A549 (cell line): ENCODE data around the gene FAAH. TPM values are rescaled to one million over a fixed set of nuclear protein-coding genes. Genes with fewer than 3 reads are reported as not detected.

Experiments used
- ATAC-seq, 2 experiments: fragments of 200-7000 bp in 1 of 2; fragments of >200 bp in 1 of 2; cut with Nextera tagmentation in 1 of 2; cut with Tn5 transposase in 1 of 2; 3 replicates each; pipeline versions ENCODE4 v1.8.0 to v1.9.1; 2018 to 2020; ENCODE audit warnings: mild to moderate bottlenecking in 1 of 2, moderate library complexity in 1 of 2
- CTCF ChIA-PET: fragments of 300-600 bp; sonication (Branson Sonifier 250); formaldehyde crosslinking; extraction: SDS; loops from one replicate; lab custom pipeline; 2021; ENCODE audit warnings: antibody characterized with exemption, inconsistent platforms; lab: Yijun Ruan, JAX
- POLR2A ChIA-PET: fragments of 350-600 bp; formaldehyde crosslinking; extraction: SDS; loops from one replicate; lab custom pipeline; 2021; ENCODE audit warnings: antibody characterized with exemption, inconsistent platforms; lab: Yijun Ruan, JAX
- DNase-seq, 2 experiments: peaks; one replicate each; pipeline versions ENCODE4 v3.0.0 to v3.0.0-alpha.2; 2011 to 2016; ENCODE audit warnings: low read depth in 1 of 2, low spot score in 1 of 2
- FAIRE-seq: peaks from 2 replicates; lab custom pipeline; 2011; peaks lifted over from hg19 to GRCh38; lab: Jason Lieb, UNC
- H3K27ac ChIP-seq, 2 experiments: fragments of >200 bp; sonication (Bioruptor Twin); formaldehyde crosslinking; 3 replicates each; pipeline ENCODE4 v1.5.1; 2016 to 2017
- H3K4me1 ChIP-seq: fragments of >200 bp; sonication (Bioruptor Twin); formaldehyde crosslinking; 3 replicates; pipeline ENCODE4 v1.6.1; 2016
- H3K4me2 ChIP-seq: fragments of >200 bp; sonication (Bioruptor Twin); formaldehyde crosslinking; 3 replicates; pipeline ENCODE4 v1.6.1; 2016
- H3K4me3 ChIP-seq: fragments of >200 bp; sonication (Bioruptor Twin); formaldehyde crosslinking; 3 replicates; pipeline ENCODE4 v1.5.1; 2016
- H3K9me3 ChIP-seq: fragments of >200 bp; sonication (Bioruptor Twin); formaldehyde crosslinking; 3 replicates; pipeline ENCODE4 v1.6.1; 2016
- CEBPB ChIP-seq, 2 experiments: fragments of >200 bp in 1 of 2; sonication (Bioruptor Twin) in 1 of 2; formaldehyde crosslinking in 1 of 2; IDR thresholded peaks; 2 replicates each; pipeline ENCODE4 v1.6.1; 2012 to 2016
- CTCF ChIP-seq: fragments of >200 bp; sonication (Bioruptor Twin); formaldehyde crosslinking; IDR thresholded peaks from 3 replicates; pipeline ENCODE4 v1.5.1; 2016
- E2F6 ChIP-seq: IDR thresholded peaks from 2 replicates; pipeline ENCODE4 v1.6.1; 2012; ENCODE audit warnings: low read depth, borderline replicate concordance
- FOXS1 ChIP-seq: fragments of 250-450 bp; sonication (Bioruptor Pico); IDR thresholded peaks from 2 replicates; pipeline ENCODE4 v1.5.0; 2020; ENCODE audit warnings: mild to moderate bottlenecking, moderate library complexity
- HEYL ChIP-seq: fragments of 250-450 bp; sonication (Bioruptor Pico); IDR thresholded peaks from 2 replicates; pipeline ENCODE4 v1.8.0; 2021; ENCODE audit warnings: mild to moderate bottlenecking, moderate library complexity
- JUNB ChIP-seq: fragments of >200 bp; sonication (Bioruptor Twin); formaldehyde crosslinking; IDR thresholded peaks from 2 replicates; pipeline ENCODE4 v1.6.1; 2016
- KDM5A ChIP-seq: fragments of 200-600 bp; sonication (generic); IDR thresholded peaks from 2 replicates; pipeline ENCODE4 v1.6.1; 2016; ENCODE audit warnings: antibody characterized with exemption, mild to moderate bottlenecking
- MAFK ChIP-seq: fragments of 450-650 bp; IDR thresholded peaks from 2 replicates; pipeline ENCODE4 v1.6.1; 2014; ENCODE audit not compliant: partially characterized antibody
- MAZ ChIP-seq: fragments of 150-350 bp; IDR thresholded peaks from 2 replicates; pipeline ENCODE4 v1.6.1; 2014; ENCODE audit warnings: antibody characterized with exemption, low read depth, low read length, borderline replicate concordance
- POLR2A ChIP-seq: IDR thresholded peaks from 2 replicates; pipeline ENCODE4 v1.6.1; 2012; ENCODE audit warnings: mild to moderate bottlenecking, low read length
- RAD21 ChIP-seq, 2 experiments: fragments of >200 bp in 1 of 2; sonication (Bioruptor Twin) in 1 of 2; formaldehyde crosslinking in 1 of 2; IDR thresholded peaks in 1 of 2; conservative IDR thresholded peaks in 1 of 2; 2 replicates in 1 of 2; 3 replicates in 1 of 2; pipeline ENCODE4 v1.6.1; 2012 to 2018; ENCODE audit warnings: inconsistent platforms in 1 of 2
- SMC3 ChIP-seq: fragments of >200 bp; sonication (Bioruptor Twin); formaldehyde crosslinking; IDR thresholded peaks from 3 replicates; pipeline ENCODE4 v1.6.1; 2018; ENCODE audit warnings: inconsistent platforms
- TFCP2L1 ChIP-seq: fragments of 250-450 bp; sonication (Bioruptor Pico); IDR thresholded peaks from 2 replicates; pipeline ENCODE4 v1.5.0; 2021; ENCODE audit warnings: mild to moderate bottlenecking
- ZC3H11A ChIP-seq: fragments of 450-650 bp; IDR thresholded peaks from 2 replicates; pipeline ENCODE4 v1.6.1; 2014; ENCODE audit warnings: antibody characterized with exemption, mild to moderate bottlenecking
- ZFP36 ChIP-seq: fragments of 450-650 bp; IDR thresholded peaks from 2 replicates; pipeline ENCODE4 v1.6.1; 2014; ENCODE audit warnings: borderline replicate concordance; ENCODE audit not compliant: partially characterized antibody
- ZNF302 ChIP-seq: fragments of 250-450 bp; sonication (Bioruptor Pico); IDR thresholded peaks from 2 replicates; pipeline ENCODE4 v1.9.0; 2021; ENCODE audit warnings: inconsistent platforms, mild to moderate bottlenecking, moderate library complexity
- WGBS: methylation state at CpG from one replicate; pipeline ENCODE4 v1.1.6; 2017; ENCODE audit errors: missing lambda C conversion rate; 5-methylcytosine and 5-hydroxymethylcytosine counted together
- polyA plus RNA-seq, 4 experiments: library from polyadenylated mRNA; depleted of rRNA in 3 of 4; stranded (reverse); fragments of >200 nt; fragmentation: RNase III in 1 of 4; extraction: RNeasy Plus Mini Kit Qiagen cat#74134 plus additional on column Dnase treatment in 1 of 4; gene quantifications; 2 replicates in 3 of 4; 3 replicates in 1 of 4; pipeline ENCODE4 v1.2.3, GENCODE V29; 2011 to 2017

The FAAH gene
- polyA plus RNA-seq, 2 of the 4 experiments (the other 2 are of a cell fraction), result 1.2 to 1.3 TPM

- TF ChIP-seq CEBPB (IDR thresholded peaks at IDR 0.05) (no peak), JUNB (no peak), ZC3H11A (no peak)
These were observed 51.7 kb downstream of the FAAH start (continued) for GRCh38 chr1:46445773-46446256.

GRCh38 chr1:46446646-46447498, 52.8 kb downstream of the FAAH start:
- H3K4me2 ChIP-seq, result no peak overlapping the region
- 43% methylated on average over 15 of the region's 15 CpGs for WGBS
- H3K4me3 ChIP-seq, result no peak overlapping the region
- ChIA-PET CTCF (interaction anchor here (0.6 to 12.1 kb wide), 37 partner anchors 9 to 729 kb away, joined by 3 to 235 read pairs (median 6); partner anchors contain the start of gene KNCN), POLR2A (no interaction called here)
- H3K27ac ChIP-seq, result no peak overlapping the region
- peaks cover 7% of the 10 kb centered on the region; the same call in 1 of the 3 replicates for H3K4me1 ChIP-seq
- peak; percentile 79 to 83 for ATAC-seq
- peak; percentile 56 to 74 for DNase-seq
- FAIRE-seq, result no peak
- TF ChIP-seq MAFK (no peak), POLR2A (no peak), HEYL (CRISPR knock-in tag) (no peak), ZFP36 (no peak), MAZ (no peak), FOXS1 (no peak), RAD21 (conservative IDR thresholded peaks at IDR 0.05 in 1 of 2, IDR thresholded peaks at IDR 0.05 in 1 of 2) (peak; percentile 77 to 79), ZNF302 (CRISPR knock-in tag) (no peak), SMC3 (peak; percentile 80), E2F6 (no peak), CTCF (peak; percentile 80), KDM5A (no peak)
- H3K9me3 ChIP-seq, result no peaks in the 10 kb centered on the region

GRCh38 chr1:46447499-46448108, 53.5 kb downstream of the FAAH start:
- Histone ChIP-seq H3K4me1 (peaks cover 7% of the 10 kb centered on the region; the same call in 1 of the 3 replicates), H3K27ac (no peak overlapping the region), H3K4me2 (no peak overlapping the region), H3K4me3 (no peak overlapping the region), H3K9me3 (no peaks in the 10 kb centered on the region)
- WGBS, result 82% methylated on average over 8 of the region's 14 CpGs
- TF ChIP-seq TFCP2L1 (CRISPR knock-in tag) (no peak), HEYL (CRISPR knock-in tag) (no peak)
- ATAC-seq (no peak), FAIRE-seq (no peak), DNase-seq (no peak)
- CTCF ChIA-PET, result interaction anchor here (0.6 to 12.1 kb wide), 35 partner anchors 8 to 729 kb away, joined by 3 to 235 read pairs (median 6); partner anchors contain the start of gene KNCN
- POLR2A ChIA-PET, result no interaction called here
